ENCODE results near the gene MRNIP. TPM values are rescaled to one million over a fixed set of nuclear protein-coding genes. Genes with fewer than 3 reads are reported as not detected.
"Not testable (repeated sequence)": the region's sequence is repeated elsewhere in the genome, so short reads cannot be mapped to it uniquely, and the experiment has no call there.

MRNIP gene
- total RNA-seq, 1 experiment from 2014 or later = 39.9 TPM

GRCh38 chr5:179793468-179794139 lies 65.0 kb downstream of the MRNIP start, which contains the start of gene LTC4S:
LTC4S (plus strand) TSS chr5:179793986; CDS start chr5:179794081, 95 bp downstream.
- H4K20me1 ChIP-seq (ENCODE audit: insufficient read depth) = no peaks in the 10 kb centered on the region; the same call in 1 of the 2 replicates
- peaks cover 28% of the 10 kb centered on the region for H3F3A ChIP-seq (ENCODE audit: insufficient read depth, low read depth)
- H3K4me3 ChIP-seq = peak within 1 kb of the TSS; percentile 86
- no peak within 1 kb of the TSS for H3K27ac ChIP-seq
- no peaks in the 10 kb centered on the region for H3K27me3 ChIP-seq (ENCODE audit: insufficient read depth, low read depth)
- intact Hi-C loops (cut with micrococcal nuclease; ENCODE audit: unreplicated experiment) = loop anchor here (2.0 kb wide), 1 partner anchor 61 kb away; the partner anchor contains the start of gene MAML1
- ChIA-PET CTCF (no interaction called here), POLR2A (ENCODE audit: unreplicated experiment) (interaction anchor here (0.6 kb wide), 1 partner anchor 14 kb away, joined by 3 read pairs; no protein-coding TSS in a partner anchor)
- DNase-seq = no peak
- H3K9me3 ChIP-seq (ENCODE audit: insufficient read depth, low read depth) = no peaks in the 10 kb centered on the region
- H3K36me3 ChIP-seq (ENCODE audit: low read depth) = no peaks in the 10 kb centered on the region; the same call in 1 of the 2 replicates
- BruUV-seq (replicated peaks) = no TSS peak
- TF ChIP-seq CTCF (conservative IDR thresholded peaks at IDR 0.05) = no peak
- no peak for TF ChIP-seq EZH2 (IDR thresholded peaks at IDR 0.05; ENCODE audit: low read depth)
- peaks cover 9% of the 10 kb centered on the region; the same call in 1 of the 2 replicates for H3K79me2 ChIP-seq (ENCODE audit: low read depth)
- H3K4me2 ChIP-seq = peak within 1 kb of the TSS; percentile 93
- H2AFZ ChIP-seq = no peak within 1 kb of the TSS
- H3K9me2 ChIP-seq (ENCODE audit: insufficient read depth) = no peaks in the 10 kb centered on the region
- peaks cover 17% of the 10 kb centered on the region for H3K4me1 ChIP-seq (replicated peaks; ENCODE audit: insufficient read depth)

GRCh38 chr5:179792612-179793467 lies 65.8 kb downstream of the MRNIP start:
- no peak for DNase-seq
- no peaks in the 10 kb centered on the region; the same call in 1 of the 2 replicates for H3K36me3 ChIP-seq (ENCODE audit: low read depth)
- no peaks in the 10 kb centered on the region for H3K27me3 ChIP-seq (ENCODE audit: insufficient read depth, low read depth)
- H3K4me3 ChIP-seq = no peak overlapping the region
- H3K4me2 ChIP-seq = no peak overlapping the region
- peaks cover 29% of the 10 kb centered on the region for H3F3A ChIP-seq (ENCODE audit: insufficient read depth, low read depth)
- ChIA-PET POLR2A (ENCODE audit: unreplicated experiment) (interaction anchor here (0.6 kb wide), 1 partner anchor 13 kb away, joined by 3 read pairs; no protein-coding TSS in a partner anchor), CTCF (no interaction called here)
- intact Hi-C loops (cut with micrococcal nuclease; ENCODE audit: unreplicated experiment) = no loop called here
- H3K27ac ChIP-seq = no peak overlapping the region
- no TSS peak for BruUV-seq (replicated peaks)
- H3K9me2 ChIP-seq (ENCODE audit: insufficient read depth) = no peaks in the 10 kb centered on the region
- no peaks in the 10 kb centered on the region for H3K9me3 ChIP-seq (ENCODE audit: insufficient read depth, low read depth)
- TF ChIP-seq EZH2 (IDR thresholded peaks at IDR 0.05; ENCODE audit: low read depth) (no peak), CTCF (conservative IDR thresholded peaks at IDR 0.05) (no peak)
- H2AFZ ChIP-seq = no peak overlapping the region
- H3K4me1 ChIP-seq (replicated peaks; ENCODE audit: insufficient read depth) = peaks cover 17% of the 10 kb centered on the region
- H3K79me2 ChIP-seq (ENCODE audit: low read depth) = peaks cover 9% of the 10 kb centered on the region; the same call in 1 of the 2 replicates
- no peaks in the 10 kb centered on the region; the same call in 1 of the 2 replicates for H4K20me1 ChIP-seq (ENCODE audit: insufficient read depth)

- POLR2A ChIA-PET (ENCODE audit: unreplicated experiment) = no interaction called here
- no peaks in the 10 kb centered on the region for H3K27me3 ChIP-seq (ENCODE audit: insufficient read depth, low read depth)
- BruUV-seq (replicated peaks) = no TSS peak
- H3F3A ChIP-seq (ENCODE audit: insufficient read depth, low read depth) = peaks cover 23% of the 10 kb centered on the region
- no peak overlapping the region for H2AFZ ChIP-seq
- no peak overlapping the region for H3K4me2 ChIP-seq
- no peaks in the 10 kb centered on the region for H3K36me3 ChIP-seq (ENCODE audit: low read depth)
- intact Hi-C loops (cut with micrococcal nuclease; ENCODE audit: unreplicated experiment) = no loop called here
- no peaks in the 10 kb centered on the region for H4K20me1 ChIP-seq (ENCODE audit: insufficient read depth)
- no peaks in the 10 kb centered on the region for H3K9me3 ChIP-seq (ENCODE audit: insufficient read depth, low read depth)
- no peak overlapping the region for H3K4me3 ChIP-seq
- CTCF ChIA-PET = no interaction called here
- no peaks in the 10 kb centered on the region for H3K9me2 ChIP-seq (ENCODE audit: insufficient read depth)
- H3K27ac ChIP-seq = no peak overlapping the region
- TF ChIP-seq EZH2 (IDR thresholded peaks at IDR 0.05; ENCODE audit: low read depth) (no peak), CTCF (conservative IDR thresholded peaks at IDR 0.05) (no peak)
- peaks cover 9% of the 10 kb centered on the region; the same call in 1 of the 2 replicates for H3K79me2 ChIP-seq (ENCODE audit: low read depth)
- DNase-seq = no peak
- peaks cover 17% of the 10 kb centered on the region for H3K4me1 ChIP-seq (replicated peaks; ENCODE audit: insufficient read depth)
Measured at GRCh38 chr5:179791881-179792611, 66.6 kb downstream of the MRNIP start.

- H3K9me3 ChIP-seq (ENCODE audit: insufficient read depth, low read depth); CTCF ChIA-PET; H4K20me1 ChIP-seq (ENCODE audit: insufficient read depth); H3K4me3 ChIP-seq; H3K27ac ChIP-seq; H2AFZ ChIP-seq; BruUV-seq (replicated peaks); H3F3A ChIP-seq (ENCODE audit: insufficient read depth, low read depth); H3K79me2 ChIP-seq (ENCODE audit: low read depth); H3K36me3 ChIP-seq (ENCODE audit: low read depth); DNase-seq; H3K27me3 ChIP-seq (ENCODE audit: insufficient read depth, low read depth); H3K4me1 ChIP-seq (replicated peaks; ENCODE audit: insufficient read depth); intact Hi-C loops (cut with micrococcal nuclease; ENCODE audit: unreplicated experiment); H3K4me2 ChIP-seq; H3K9me2 ChIP-seq (ENCODE audit: insufficient read depth): not testable (repeated sequence)
- POLR2A ChIA-PET (ENCODE audit: unreplicated experiment) = interaction anchor here (0.7 kb wide), 1 partner anchor 33 kb away, joined by 4 read pairs; no protein-coding TSS in a partner anchor
Measured at GRCh38 chr5:179789278-179789677, 69.3 kb downstream of the MRNIP start.
